Keratinocyte (primary cell): ENCODE data around the gene DEPDC1B. TPM values are rescaled to one million over a fixed set of nuclear protein-coding genes. Genes with fewer than 3 reads are reported as not detected.

Experiments
- DNase-seq: peaks from one replicate; pipeline ENCODE4 v3.0.0-alpha.2; 2011; ENCODE audit warnings: low read depth, missing footprints, low spot score
- FAIRE-seq: peaks from 2 replicates; lab custom pipeline; 2011; peaks lifted over from hg19 to GRCh38; lab: Jason Lieb, UNC
- H2AFZ ChIP-seq: 2 replicates; pipeline ENCODE4 v1.6.0; 2012; ENCODE audit warnings: low read length, control low read depth, inconsistent platforms; ENCODE audit not compliant: control insufficient read depth
- H3K27ac ChIP-seq: 2 replicates; pipeline ENCODE4 v1.5.1; 2011; ENCODE audit warnings: low read length; ENCODE audit not compliant: control insufficient read depth, insufficient read depth
- H3K27me3 ChIP-seq: 3 replicates; pipeline ENCODE4 v1.6.0; 2011; ENCODE audit warnings: low read length; ENCODE audit not compliant: control insufficient read depth, insufficient read depth; ENCODE audit errors: extremely low read depth
- H3K36me3 ChIP-seq, 2 experiments: 2 replicates in 1 of 2; 3 replicates in 1 of 2; pipeline ENCODE4 v1.5.1; 2011; ENCODE audit warnings: low read length in 2 of 2, mild to moderate bottlenecking in 1 of 2; ENCODE audit not compliant: control insufficient read depth in 2 of 2, insufficient read depth in 2 of 2; ENCODE audit errors: extremely low read depth in 1 of 2
- H3K4me1 ChIP-seq: 3 replicates; pipeline ENCODE4 v1.5.1; 2011; ENCODE audit warnings: low read length; ENCODE audit not compliant: control insufficient read depth, insufficient read depth; ENCODE audit errors: extremely low read depth
- H3K4me2 ChIP-seq: 3 replicates; pipeline ENCODE4 v1.6.0; 2011; ENCODE audit warnings: low read depth, low read length; ENCODE audit not compliant: control insufficient read depth, insufficient read depth; ENCODE audit errors: extremely low read depth
- H3K4me3 ChIP-seq, 3 experiments: fragments of 200-600 bp in 1 of 3; sonication (generic) in 1 of 3; 2 replicates in 2 of 3; 3 replicates in 1 of 3; pipeline ENCODE4 v1.5.1; 2011 to 2016; ENCODE audit warnings: low read length in 3 of 3, mild to moderate bottlenecking in 3 of 3, control low read depth in 2 of 3, inconsistent platforms in 1 of 3, low read depth in 1 of 3, mixed read lengths in 1 of 3, mixed run types in 1 of 3, moderate library complexity in 1 of 3; ENCODE audit not compliant: control insufficient read depth in 2 of 3, insufficient read depth in 2 of 3; ENCODE audit errors: extremely low read depth in 1 of 3
- H3K79me2 ChIP-seq: 2 replicates; pipeline ENCODE4 v1.6.0; 2012; ENCODE audit warnings: low read length; ENCODE audit not compliant: control insufficient read depth, insufficient read depth
- H3K9ac ChIP-seq: 3 replicates; pipeline ENCODE4 v1.6.0; 2011; ENCODE audit warnings: low read length; ENCODE audit not compliant: control insufficient read depth, insufficient read depth; ENCODE audit errors: extremely low read depth
- H3K9me1 ChIP-seq: 3 replicates; pipeline ENCODE4 v1.6.0; 2011; ENCODE audit warnings: low read length; ENCODE audit not compliant: control insufficient read depth, insufficient read depth; ENCODE audit errors: extremely low read depth
- H3K9me3 ChIP-seq: 2 replicates; pipeline ENCODE4 v1.5.1; 2012; ENCODE audit warnings: low read depth, low read length; ENCODE audit not compliant: control insufficient read depth
- H4K20me1 ChIP-seq: 3 replicates; pipeline ENCODE4 v1.6.0; 2011; ENCODE audit warnings: low read length; ENCODE audit not compliant: control insufficient read depth, insufficient read depth; ENCODE audit errors: extremely low read depth
- EZH2 ChIP-seq: IDR thresholded peaks from one replicate; pipeline ENCODE4 v1.6.1; 2012; ENCODE audit warnings: inconsistent platforms, mild to moderate bottlenecking, low read length, moderate library complexity
- dilution Hi-C: fragments of 300-500 bp; cut with MboI; formaldehyde crosslinking; loops from one replicate; pipeline ENCODE4 v1.7.0; 2020; ENCODE audit warnings: low sequenced_read_pairs; ENCODE audit not compliant: extremely low pct_ligation_motif_present
- polyA plus RNA-seq, 5 experiments: library from polyadenylated mRNA; depleted of rRNA in 3 of 5; stranded (reverse) in 3 of 5; stranded (forward) in 1 of 5; unstranded in 1 of 5; fragments of >200 nt; gene quantifications; 1 replicate in 1 of 5; 2 replicates in 3 of 5; 3 replicates in 1 of 5; pipeline versions ENCODE4 v1.2.1 to v1.2.3, GENCODE V29; 2011 to 2012; ENCODE audit warnings: missing spikeins in 2 of 5, low read depth in 1 of 5, low replicate concordance in 1 of 5
- TF ChIP-seq, protein P1 (sequence below), 3 experiments: IDR thresholded peaks in 1 of 3; conservative IDR thresholded peaks in 1 of 3; optimal IDR thresholded peaks in 1 of 3; 2 replicates in 2 of 3; 3 replicates in 1 of 3; pipeline versions ENCODE3 to v1.5.1; 2011; ENCODE audit warnings: low read length in 3 of 3, mild to moderate bottlenecking in 3 of 3, moderate library complexity in 2 of 3, control low read depth in 1 of 3, inconsistent platforms in 1 of 3; ENCODE audit not compliant: insufficient read depth in 2 of 3; ENCODE audit errors: extremely low read depth in 1 of 3

The DEPDC1B gene
- polyA plus RNA-seq, 1 donor (not counting 4 experiments of a cell fraction or from before 2014, with no cell fraction given): 19.5 TPM

DNA sequence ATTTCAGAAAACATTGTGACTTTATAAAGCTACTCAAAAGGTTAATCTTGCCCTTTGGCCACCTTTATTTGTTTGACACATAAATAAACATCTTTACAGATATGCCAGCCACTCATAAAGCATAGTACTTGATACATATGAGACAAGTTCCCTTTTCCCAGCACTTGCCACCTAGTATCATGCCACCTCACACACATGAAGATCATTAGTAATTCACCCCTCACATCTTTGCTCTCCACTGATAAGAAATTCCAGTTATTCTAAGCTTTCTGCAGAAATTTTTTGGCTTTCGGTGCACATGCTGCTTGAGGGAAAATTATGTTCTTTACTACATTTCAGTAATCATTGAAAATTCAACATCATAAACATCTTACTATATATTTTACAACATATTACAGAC lies 59.1 kb downstream of the DEPDC1B start:
- FAIRE-seq: no peak
- Histone ChIP-seq H3K36me3 (no peaks in the 10 kb centered on the region), H4K20me1 (no peaks in the 10 kb centered on the region), H3K4me3 (no peak overlapping the region), H3K9me3 (no peaks in the 10 kb centered on the region), H3K79me2 (no peaks in the 10 kb centered on the region), H3K9me1 (no peaks in the 10 kb centered on the region), H3K9ac (no peak overlapping the region), H3K4me2 (no peak overlapping the region), H2AFZ (no peak overlapping the region), H3K27ac (no peak overlapping the region), H3K4me1 (no peaks in the 10 kb centered on the region), H3K27me3 (no peaks in the 10 kb centered on the region)
- TF ChIP-seq, protein P1, sequence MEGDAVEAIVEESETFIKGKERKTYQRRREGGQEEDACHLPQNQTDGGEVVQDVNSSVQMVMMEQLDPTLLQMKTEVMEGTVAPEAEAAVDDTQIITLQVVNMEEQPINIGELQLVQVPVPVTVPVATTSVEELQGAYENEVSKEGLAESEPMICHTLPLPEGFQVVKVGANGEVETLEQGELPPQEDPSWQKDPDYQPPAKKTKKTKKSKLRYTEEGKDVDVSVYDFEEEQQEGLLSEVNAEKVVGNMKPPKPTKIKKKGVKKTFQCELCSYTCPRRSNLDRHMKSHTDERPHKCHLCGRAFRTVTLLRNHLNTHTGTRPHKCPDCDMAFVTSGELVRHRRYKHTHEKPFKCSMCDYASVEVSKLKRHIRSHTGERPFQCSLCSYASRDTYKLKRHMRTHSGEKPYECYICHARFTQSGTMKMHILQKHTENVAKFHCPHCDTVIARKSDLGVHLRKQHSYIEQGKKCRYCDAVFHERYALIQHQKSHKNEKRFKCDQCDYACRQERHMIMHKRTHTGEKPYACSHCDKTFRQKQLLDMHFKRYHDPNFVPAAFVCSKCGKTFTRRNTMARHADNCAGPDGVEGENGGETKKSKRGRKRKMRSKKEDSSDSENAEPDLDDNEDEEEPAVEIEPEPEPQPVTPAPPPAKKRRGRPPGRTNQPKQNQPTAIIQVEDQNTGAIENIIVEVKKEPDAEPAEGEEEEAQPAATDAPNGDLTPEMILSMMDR (optimal IDR thresholded peaks at IDR 0.05 in 1 of 3, IDR thresholded peaks at IDR 0.05 in 1 of 3, conservative IDR thresholded peaks at IDR 0.05 in 1 of 3; ENCODE audit: extremely low read depth in 1 of 3, insufficient read depth in 2 of 3, low read length in 3 of 3): no peak
- TF ChIP-seq EZH2: no peak
- DNase-seq: no peak
- dilution Hi-C loops: no loop called here

DNA sequence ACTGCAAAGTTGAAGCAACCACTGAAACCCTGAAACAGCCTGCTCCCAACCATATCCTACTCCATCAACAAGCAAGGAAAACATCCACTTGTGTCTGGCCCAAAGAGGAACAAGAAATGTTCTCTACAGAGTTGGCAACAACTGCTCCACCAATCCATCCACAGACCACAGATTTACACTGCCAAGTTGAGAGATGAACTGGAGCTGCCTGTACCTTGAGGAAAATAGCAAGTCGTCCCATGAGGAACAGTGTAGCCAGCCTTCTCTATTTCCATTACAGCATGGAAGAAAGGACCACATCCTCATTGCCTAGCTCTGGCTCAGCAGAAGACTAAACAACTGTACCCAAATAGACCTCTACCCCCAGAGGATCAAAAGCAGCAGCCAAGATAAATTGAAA lies 60.4 kb downstream of the DEPDC1B start:
- no peak for TF ChIP-seq EZH2
- TF ChIP-seq, protein P1 (optimal IDR thresholded peaks at IDR 0.05 in 1 of 3, IDR thresholded peaks at IDR 0.05 in 1 of 3, conservative IDR thresholded peaks at IDR 0.05 in 1 of 3; ENCODE audit: extremely low read depth in 1 of 3, insufficient read depth in 2 of 3, low read length in 3 of 3): no peak
- no peak overlapping the region for H3K9ac ChIP-seq
- no peak overlapping the region for H3K4me2 ChIP-seq
- H3K9me1 ChIP-seq: no peaks in the 10 kb centered on the region
- DNase-seq: no peak
- no peaks in the 10 kb centered on the region for H3K9me3 ChIP-seq
- H4K20me1 ChIP-seq: no peaks in the 10 kb centered on the region
- no peak overlapping the region for H2AFZ ChIP-seq
- no peak overlapping the region for H3K27ac ChIP-seq
- FAIRE-seq: no peak
- no peaks in the 10 kb centered on the region for H3K27me3 ChIP-seq
- H3K79me2 ChIP-seq: no peaks in the 10 kb centered on the region
- H3K4me3 ChIP-seq: no peak overlapping the region
- H3K4me1 ChIP-seq: no peaks in the 10 kb centered on the region
- H3K36me3 ChIP-seq: no peaks in the 10 kb centered on the region
- dilution Hi-C loops: no loop called here
